Midbrain (tissue), 1 donor: ENCODE measurements around the gene MARS1.
"Not testable (repeated sequence)": the region's sequence is repeated elsewhere in the genome, so short reads cannot be mapped to it uniquely, and the experiment has no call there.

Experiments
- DNase-seq: peaks from one replicate; lab custom pipeline; 2025; lab: John Stamatoyannopoulos, UW

Gene MARS1

GRCh38 chr12:57517718-57518117 lies 29.9 kb downstream of the MARS1 start:
- not testable (repeated sequence) for DNase-seq

GRCh38 chr12:57518176-57518919 lies 30.5 kb downstream of the MARS1 start:
- DNase-seq = peak; percentile 14

GRCh38 chr12:57518920-57519795 lies 31.3 kb downstream of the MARS1 start:
- DNase-seq = no peak

- DNase-seq = no peak
Observed at GRCh38 chr12:57519796-57520052, 31.9 kb downstream of the MARS1 start.

- peak; percentile 99 for DNase-seq
Observed at GRCh38 chr12:57520053-57520818, 32.4 kb downstream of the MARS1 start, which contains the start of gene DDIT3. DDIT3 (minus strand) TSS chr12:57520514; CDS start chr12:57517406, 3,108 bp downstream.

GRCh38 chr12:57521525-57522010 lies 33.7 kb downstream of the MARS1 start:
- DNase-seq = peak; percentile 66

- peak; percentile 90 for DNase-seq
Observed at GRCh38 chr12:57522011-57522886, 34.4 kb downstream of the MARS1 start, which contains the start of gene MBD6. MBD6 (plus strand) TSS chr12:57522824; CDS start chr12:57524304, 1,480 bp downstream.

- peak; percentile 38 for DNase-seq
Observed at GRCh38 chr12:57522887-57523705, 35.2 kb downstream of the MARS1 start.

GRCh38 chr12:57523706-57524614 lies 36.1 kb downstream of the MARS1 start:
- DNase-seq = no peak

GRCh38 chr12:57524814-57525614 lies 37.1 kb downstream of the MARS1 start:
- no peak for DNase-seq

- DNase-seq = no peak
Observed at GRCh38 chr12:57525615-57526383, 37.9 kb downstream of the MARS1 start.

- no peak for DNase-seq
Observed at GRCh38 chr12:57526477-57527126, 38.7 kb downstream of the MARS1 start.

GRCh38 chr12:57527184-57527583 lies 39.3 kb downstream of the MARS1 start:
- no peak for DNase-seq

- DNase-seq = no peak
Observed at GRCh38 chr12:57528176-57528575, 40.3 kb downstream of the MARS1 start.

- DNase-seq = no peak
Observed at GRCh38 chr12:57528831-57529555, 41.1 kb downstream of the MARS1 start.

- no peak for DNase-seq
Observed at GRCh38 chr12:57529831-57530230, 42.0 kb downstream of the MARS1 start.
